ENCODE results near the gene CLDND1. TPM values are rescaled to one million over a fixed set of nuclear protein-coding genes. Genes with fewer than 3 reads are reported as not detected.
"Not testable (repeated sequence)": the region's sequence is repeated elsewhere in the genome, so short reads cannot be mapped to it uniquely, and the experiment has no call there.

Gene CLDND1
- polyA plus RNA-seq (2013, experiment 1 of 2; ENCODE audit: insufficient read length), result 69.8 TPM
- polyA plus RNA-seq (2013, experiment 2 of 2; ENCODE audit: insufficient read length), result 76.8 TPM

GRCh38 chr3:98522544-98523281, at the start of gene CLDND1:
TSS of gene CLDND1 (minus strand) at chr3:98522902. CDS start at chr3:98521424, 1,478 bp downstream.
- peak; percentile 97 for DNase-seq

DNA sequence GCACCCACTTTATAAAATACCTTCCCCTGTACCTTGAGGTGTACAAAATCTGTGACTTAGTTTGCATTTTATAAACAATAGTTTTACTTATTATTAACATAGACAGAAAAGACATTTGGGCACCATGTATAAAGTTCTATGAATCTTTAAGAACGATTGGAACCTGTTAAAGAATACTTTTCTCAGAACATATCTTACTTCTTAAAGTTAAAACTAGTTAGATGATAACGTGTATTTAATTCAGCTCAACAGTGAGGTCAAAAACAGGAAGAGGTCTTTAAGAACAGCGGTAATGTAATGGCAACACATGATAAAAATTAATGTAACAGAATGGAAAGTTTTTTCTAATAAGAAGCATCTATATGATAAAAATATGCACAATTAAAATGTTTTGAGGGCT, 45.7 kb upstream of the CLDND1 start:
- no peak for DNase-seq

DNA sequence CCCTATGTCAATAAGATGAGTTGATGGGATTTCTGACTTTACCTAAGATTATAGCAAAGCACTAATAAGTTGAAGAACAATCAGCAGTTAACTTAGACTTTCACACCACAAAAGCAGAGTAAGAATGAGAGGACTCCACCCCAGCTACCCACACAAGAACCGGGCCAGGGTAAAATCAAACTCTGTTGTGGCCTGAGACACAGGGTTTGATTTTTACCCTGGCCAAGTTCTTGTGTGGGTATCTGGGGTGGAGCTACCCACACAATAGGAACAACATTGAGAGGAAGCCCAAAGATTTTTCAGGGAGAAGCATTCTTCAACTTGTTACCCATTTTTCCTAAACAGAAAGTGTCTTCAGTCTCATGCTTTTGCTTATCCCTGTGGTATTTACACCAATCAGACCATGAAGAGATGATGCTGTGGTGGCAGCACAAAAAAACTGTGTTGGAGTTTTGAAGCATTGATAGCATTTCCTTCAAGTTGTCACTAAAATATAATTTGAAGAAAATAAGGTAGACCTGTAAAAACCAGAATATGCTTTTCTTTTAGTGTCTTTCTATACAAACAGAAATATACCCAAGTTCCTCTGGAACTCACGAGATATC, 45.1 kb upstream of the CLDND1 start:
- DNase-seq, result no peak

GRCh38 chr3:98565843-98566242, 43.1 kb upstream of the CLDND1 start:
- DNase-seq, result no peak

DNA sequence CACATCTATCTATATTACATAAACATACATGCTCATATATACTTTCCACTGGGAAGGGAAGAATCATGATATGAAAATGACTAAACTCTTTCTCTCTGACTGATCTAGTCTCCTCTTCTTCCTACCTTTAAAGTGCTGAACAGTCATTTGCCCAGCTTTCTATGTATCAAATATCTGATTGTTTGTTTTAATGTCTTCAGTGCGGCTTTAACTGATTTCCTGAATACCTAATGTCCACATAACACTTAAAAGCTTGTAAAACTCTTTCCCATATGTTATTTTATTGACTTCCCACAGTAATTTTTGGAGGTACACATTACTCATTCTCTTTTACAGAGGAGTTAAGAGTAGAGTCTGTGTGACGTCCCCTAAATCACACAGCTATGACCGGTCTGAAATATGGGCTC, 42.5 kb upstream of the CLDND1 start:
- DNase-seq, result no peak

DNA sequence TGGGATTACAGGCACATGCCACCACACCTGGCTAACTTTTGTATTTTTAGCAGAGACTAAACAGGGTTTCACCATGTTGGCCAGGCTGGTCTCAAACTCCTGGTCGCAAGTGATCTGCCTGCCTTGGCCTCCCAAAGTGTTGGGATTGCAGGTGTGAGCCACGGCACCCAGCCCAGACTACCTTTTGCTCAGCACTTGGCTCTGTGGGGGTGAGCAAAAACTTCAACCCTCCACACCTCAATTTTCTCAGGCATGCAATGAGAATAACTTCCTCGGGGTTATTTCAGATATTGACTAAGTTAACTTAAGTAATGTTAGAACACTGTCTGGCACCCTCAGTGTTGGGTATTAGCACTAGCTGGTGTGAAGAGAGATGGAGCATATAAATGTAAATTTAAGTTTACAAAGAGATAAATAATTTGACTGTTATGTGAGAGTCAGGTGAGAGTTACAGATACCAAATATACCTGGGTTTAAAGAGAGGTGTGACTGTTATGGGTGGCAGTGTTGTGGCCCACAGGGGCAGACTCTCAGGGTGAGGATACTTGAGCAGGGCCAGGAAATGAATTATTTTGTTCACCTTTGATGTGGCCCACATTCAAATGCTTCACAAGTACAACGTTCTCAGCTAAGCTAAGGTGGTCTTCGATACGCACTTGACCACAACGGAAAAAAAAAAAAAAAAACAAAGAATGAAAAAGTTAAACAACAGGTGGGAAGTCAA, 41.7 kb upstream of the CLDND1 start:
- no peak for DNase-seq

GRCh38 chr3:98563661-98564281, 41.1 kb upstream of the CLDND1 start:
- peak; percentile 19 for DNase-seq

- DNase-seq, result peak; percentile 4
Observed at GRCh38 chr3:98561727-98562521, 39.2 kb upstream of the CLDND1 start.

DNA sequence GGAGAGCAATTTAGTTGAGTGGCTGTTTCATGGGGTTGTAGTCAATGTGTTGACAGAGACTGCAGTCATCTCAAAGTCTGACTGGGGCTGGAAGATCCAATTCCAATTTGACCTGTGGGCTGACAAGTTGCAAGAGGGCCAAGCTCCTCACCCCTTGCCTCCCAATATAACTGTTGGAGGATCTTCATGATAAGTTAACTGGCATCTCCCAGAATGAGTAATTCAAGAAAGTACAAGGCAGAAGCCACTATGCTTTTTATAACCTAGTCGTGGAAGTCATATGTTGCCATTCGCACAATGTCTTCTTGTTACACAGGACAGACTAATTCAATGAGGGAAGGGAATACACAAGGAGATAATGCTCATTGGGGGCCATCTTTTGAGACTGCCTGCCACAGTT, 38.2 kb upstream of the CLDND1 start:
- no peak for DNase-seq

DNA sequence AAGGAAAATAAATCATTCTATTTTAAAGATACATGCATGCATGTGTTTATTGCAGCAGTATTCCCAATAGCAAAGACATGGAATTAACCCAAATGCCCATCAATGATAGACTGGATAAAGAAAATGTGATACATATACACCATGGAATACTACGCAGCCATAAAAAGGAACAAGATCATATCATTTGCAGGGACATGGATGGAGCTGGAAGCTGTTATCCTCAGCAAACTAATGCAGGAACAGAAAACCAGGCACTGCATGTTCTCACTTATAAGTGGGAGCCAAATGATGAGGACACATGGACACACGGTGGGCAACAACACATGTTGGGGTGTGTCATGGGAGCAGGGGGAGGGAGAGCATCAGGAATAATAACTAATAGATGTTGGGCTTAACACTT, 37.1 kb upstream of the CLDND1 start:
- DNase-seq, result not testable (repeated sequence)

- no peak for DNase-seq
Observed at GRCh38 chr3:98558100-98558827, 35.6 kb upstream of the CLDND1 start.

- no peak for DNase-seq
Observed at GRCh38 chr3:98557324-98558010, 34.8 kb upstream of the CLDND1 start.

DNA sequence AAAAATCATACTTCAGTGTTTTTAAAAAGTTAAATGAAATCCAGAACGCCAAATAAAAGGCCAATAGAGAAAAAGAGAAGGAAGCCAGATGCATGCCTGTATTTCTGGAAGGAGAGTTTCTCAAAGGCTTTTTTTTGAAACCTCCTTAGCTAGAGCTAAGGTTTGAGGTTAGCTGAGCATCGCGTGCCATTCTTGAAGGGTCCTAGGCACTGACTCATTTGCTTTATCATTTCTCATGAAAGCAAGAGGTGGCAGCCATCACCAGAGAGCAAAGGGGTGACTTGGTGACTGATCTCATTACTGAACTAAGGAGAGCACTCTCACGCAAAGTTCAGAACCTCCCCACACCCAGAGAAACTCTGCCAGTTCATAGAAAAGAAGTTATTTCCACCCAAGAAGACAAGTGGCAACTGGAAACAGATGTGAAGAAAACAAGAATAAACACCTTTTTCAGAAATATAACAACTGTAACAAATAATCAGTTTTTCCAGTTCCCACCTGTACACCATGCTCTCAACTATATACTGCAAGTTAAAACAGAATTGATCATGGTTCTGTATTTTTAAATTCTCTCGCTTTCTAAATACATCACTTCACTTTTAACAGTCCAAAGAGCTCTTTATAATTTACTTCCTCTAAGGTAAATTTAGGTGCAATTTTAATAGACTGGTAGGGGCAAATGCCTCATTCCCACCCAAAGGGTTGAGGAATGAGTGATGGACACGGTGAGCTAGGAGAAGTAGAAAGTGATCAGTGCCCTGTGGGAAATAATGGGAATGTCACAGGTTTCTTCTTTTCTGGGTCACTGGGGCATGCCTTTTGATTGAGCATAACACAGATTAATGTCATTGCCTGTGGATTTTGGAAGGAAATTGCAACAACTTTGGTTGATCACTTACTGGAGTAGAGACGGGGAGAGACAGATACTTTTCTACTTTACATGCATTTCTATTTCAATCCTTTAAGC, 33.7 kb upstream of the CLDND1 start:
- DNase-seq, result peak; percentile 5

DNA sequence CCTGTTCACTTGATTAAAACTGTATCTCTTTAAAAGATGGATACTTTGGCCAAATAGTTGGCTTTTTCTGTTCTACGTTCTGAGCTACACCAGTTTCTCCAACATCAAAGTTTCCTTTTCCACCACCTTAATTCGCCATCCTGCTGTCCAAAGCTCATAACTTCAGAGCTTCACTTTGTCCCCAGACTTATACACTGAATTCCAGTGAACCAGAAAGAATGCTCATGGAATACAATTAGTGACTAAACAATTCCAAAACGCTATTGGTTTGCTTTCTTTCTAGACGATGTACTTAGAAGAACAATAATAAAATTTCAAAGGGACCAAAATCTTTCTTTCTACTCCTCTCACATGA, 32.3 kb upstream of the CLDND1 start:
- no peak for DNase-seq

- DNase-seq, result no peak
Observed at GRCh38 chr3:98554580-98554979, 31.9 kb upstream of the CLDND1 start.

GRCh38 chr3:98553753-98554152, 31.1 kb upstream of the CLDND1 start:
- no peak for DNase-seq

- no peak for DNase-seq
Observed at GRCh38 chr3:98553021-98553563, 30.4 kb upstream of the CLDND1 start.

GRCh38 chr3:98552232-98553020, 29.7 kb upstream of the CLDND1 start:
- DNase-seq, result no peak

DNA sequence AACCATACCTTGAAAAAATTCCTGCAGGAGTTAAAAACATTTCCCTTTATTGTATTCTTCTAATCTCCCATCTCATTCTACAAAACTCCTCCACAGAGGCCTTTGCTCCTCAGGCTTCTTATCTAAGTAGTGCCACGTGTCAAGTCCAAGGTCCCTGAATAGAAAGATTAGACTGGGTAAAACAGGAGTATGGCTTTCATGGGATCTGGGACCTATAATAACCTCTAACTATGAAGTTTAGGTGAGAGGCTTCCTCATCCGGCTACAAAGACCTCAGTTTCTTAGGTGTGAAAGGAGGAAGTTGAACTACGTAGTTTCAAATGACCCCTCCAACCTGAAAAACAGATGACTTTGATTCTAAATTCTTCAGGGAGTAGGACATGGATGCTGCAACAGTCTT, 29.1 kb upstream of the CLDND1 start:
- DNase-seq, result no peak

All from fibroblast of skin of scalp (primary cell).